Measurements from ENCODE around the gene PKD2. TPM values are rescaled to one million over a fixed set of nuclear protein-coding genes. Genes with fewer than 3 reads are reported as not detected.

Gene PKD2
- total RNA-seq, 1 experiment from 2014 or later: 12.9 TPM

DNA sequence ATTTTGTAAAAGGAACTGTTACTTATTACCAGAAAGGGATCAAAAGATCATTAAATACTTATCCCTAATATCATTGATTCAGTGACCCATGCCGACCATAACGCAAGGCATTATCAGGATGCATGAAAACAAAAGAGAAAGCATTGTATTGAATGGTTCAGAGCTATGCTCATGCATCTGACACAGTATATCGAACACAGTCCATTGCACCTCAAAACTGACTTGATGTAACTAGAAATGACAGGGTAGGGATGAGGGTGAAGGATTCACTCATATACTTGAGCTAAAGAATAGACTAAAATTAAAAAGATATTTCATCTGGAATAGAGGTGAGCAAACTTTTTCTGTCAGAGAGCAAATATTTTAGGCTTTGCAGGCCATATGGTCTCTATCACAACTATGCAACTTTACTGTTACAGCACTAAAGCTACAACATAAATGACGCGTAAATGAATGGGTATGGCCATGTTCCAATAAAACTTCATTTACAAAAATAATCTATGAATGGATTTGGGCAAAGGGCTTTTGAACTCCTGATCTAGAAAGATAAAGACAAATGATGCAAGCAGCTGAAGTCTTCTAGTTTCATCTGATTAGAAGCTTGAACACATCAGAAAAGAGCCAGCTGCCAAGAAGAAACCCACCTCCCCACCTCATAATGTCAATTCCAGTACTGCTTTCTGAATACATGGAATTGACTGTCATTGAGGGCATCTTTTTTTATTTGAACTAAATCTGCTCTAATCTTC lies 44.9 kb upstream of the PKD2 start:
- no TSS peak for BruUV-seq (replicated peaks)
- no peak overlapping the region for H3K27ac ChIP-seq (ENCODE audit: low read length)
- H3K27me3 ChIP-seq (ENCODE audit: low read length): no peaks in the 10 kb centered on the region
- ChIA-PET CTCF (interaction anchor here (0.6 kb wide), 1 partner anchor 48 kb away, joined by 3 read pairs; no protein-coding TSS in a partner anchor), POLR2A (ENCODE audit: unreplicated experiment) (no interaction called here)
- H2AFZ ChIP-seq (ENCODE audit: low read length): no peak overlapping the region
- H3K4me2 ChIP-seq (ENCODE audit: low read length): no peak overlapping the region
- intact Hi-C loops (cut with micrococcal nuclease): no loop called here
- no peak for ATAC-seq
- no peaks in the 10 kb centered on the region for H3K36me3 ChIP-seq (ENCODE audit: low read depth, low read length)
- no peak overlapping the region for H3K4me3 ChIP-seq (ENCODE audit: low read length)
- no peaks in the 10 kb centered on the region for H3K79me2 ChIP-seq (ENCODE audit: low read length)
- H3K9me2 ChIP-seq (replicated peaks; ENCODE audit: low read length): no peaks in the 10 kb centered on the region
- peaks cover 8% of the 10 kb centered on the region; the same call in 1 of the 2 replicates for H3K4me1 ChIP-seq (ENCODE audit: insufficient read depth, low read length)
- no peaks in the 10 kb centered on the region for H3K9me3 ChIP-seq (ENCODE audit: low read length)
- TF ChIP-seq EZH2phosphoT487 (IDR thresholded peaks at IDR 0.05; ENCODE audit: borderline replicate concordance, low read length): no peak
- TF ChIP-seq, protein P1, sequence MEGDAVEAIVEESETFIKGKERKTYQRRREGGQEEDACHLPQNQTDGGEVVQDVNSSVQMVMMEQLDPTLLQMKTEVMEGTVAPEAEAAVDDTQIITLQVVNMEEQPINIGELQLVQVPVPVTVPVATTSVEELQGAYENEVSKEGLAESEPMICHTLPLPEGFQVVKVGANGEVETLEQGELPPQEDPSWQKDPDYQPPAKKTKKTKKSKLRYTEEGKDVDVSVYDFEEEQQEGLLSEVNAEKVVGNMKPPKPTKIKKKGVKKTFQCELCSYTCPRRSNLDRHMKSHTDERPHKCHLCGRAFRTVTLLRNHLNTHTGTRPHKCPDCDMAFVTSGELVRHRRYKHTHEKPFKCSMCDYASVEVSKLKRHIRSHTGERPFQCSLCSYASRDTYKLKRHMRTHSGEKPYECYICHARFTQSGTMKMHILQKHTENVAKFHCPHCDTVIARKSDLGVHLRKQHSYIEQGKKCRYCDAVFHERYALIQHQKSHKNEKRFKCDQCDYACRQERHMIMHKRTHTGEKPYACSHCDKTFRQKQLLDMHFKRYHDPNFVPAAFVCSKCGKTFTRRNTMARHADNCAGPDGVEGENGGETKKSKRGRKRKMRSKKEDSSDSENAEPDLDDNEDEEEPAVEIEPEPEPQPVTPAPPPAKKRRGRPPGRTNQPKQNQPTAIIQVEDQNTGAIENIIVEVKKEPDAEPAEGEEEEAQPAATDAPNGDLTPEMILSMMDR (conservative IDR thresholded peaks at IDR 0.05; ENCODE audit: low read depth, low read length): no peak
- TF ChIP-seq EZH2 (IDR thresholded peaks at IDR 0.05; ENCODE audit: low read length, unreplicated experiment): no peak
- no peaks in the 10 kb centered on the region for H4K20me1 ChIP-seq (ENCODE audit: low read length)
- H3K9ac ChIP-seq (ENCODE audit: low read length): no peak overlapping the region
- H3F3A ChIP-seq (ENCODE audit: low read length, unreplicated experiment): no peaks in the 10 kb centered on the region
- no peak for DNase-seq

DNA sequence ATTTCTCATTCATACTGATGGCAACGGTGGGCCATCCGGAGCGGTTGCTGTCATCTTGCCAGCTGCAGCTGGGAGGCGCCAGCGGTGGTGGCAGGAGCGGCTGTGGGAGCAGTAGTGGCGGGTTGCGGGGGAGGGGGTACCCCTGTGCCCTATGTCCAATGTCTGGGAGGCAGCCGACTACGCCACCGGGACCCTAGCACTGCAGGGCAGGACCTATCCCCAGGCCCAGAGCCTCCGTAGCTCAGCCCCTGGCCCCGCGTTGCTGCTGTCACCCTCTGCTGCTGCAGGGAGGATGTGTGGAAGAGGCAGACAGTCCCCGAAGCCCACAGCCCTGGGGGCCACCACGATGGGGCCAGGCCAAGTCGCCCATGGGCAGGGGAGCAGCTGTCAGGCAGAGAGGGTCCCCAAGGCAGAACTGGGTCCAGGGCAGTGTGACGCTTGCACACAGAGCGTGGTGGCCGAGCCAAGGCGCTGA lies 41.9 kb upstream of the PKD2 start:
- no peaks in the 10 kb centered on the region for H4K20me1 ChIP-seq (ENCODE audit: low read length)
- intact Hi-C loops (cut with micrococcal nuclease): no loop called here
- CTCF ChIA-PET: interaction anchor here (0.6 kb wide), 1 partner anchor 112 kb away, joined by 3 read pairs; no protein-coding TSS in a partner anchor
- H3K9me3 ChIP-seq (ENCODE audit: low read length): no peaks in the 10 kb centered on the region
- no TSS peak for BruUV-seq (replicated peaks)
- H3K9ac ChIP-seq (ENCODE audit: low read length): no peak overlapping the region
- H3K4me3 ChIP-seq (ENCODE audit: low read length): no peak overlapping the region
- ATAC-seq (no peak), DNase-seq (no peak)
- TF ChIP-seq, protein P1 (conservative IDR thresholded peaks at IDR 0.05; ENCODE audit: low read depth, low read length): no peak
- TF ChIP-seq EZH2phosphoT487 (IDR thresholded peaks at IDR 0.05; ENCODE audit: borderline replicate concordance, low read length) (no peak), EZH2 (IDR thresholded peaks at IDR 0.05; ENCODE audit: low read length, unreplicated experiment) (no peak)
- no peak overlapping the region for H2AFZ ChIP-seq (ENCODE audit: low read length)
- H3K27me3 ChIP-seq (ENCODE audit: low read length): no peaks in the 10 kb centered on the region
- H3K4me2 ChIP-seq (ENCODE audit: low read length): no peak overlapping the region
- no peak overlapping the region for H3K27ac ChIP-seq (ENCODE audit: low read length)
- no peaks in the 10 kb centered on the region for H3K79me2 ChIP-seq (ENCODE audit: low read length)
- POLR2A ChIA-PET (ENCODE audit: unreplicated experiment): no interaction called here
- H3K4me1 ChIP-seq (ENCODE audit: insufficient read depth, low read length): peaks cover 8% of the 10 kb centered on the region; the same call in 1 of the 2 replicates
- no peaks in the 10 kb centered on the region for H3K36me3 ChIP-seq (ENCODE audit: low read depth, low read length)
- no peaks in the 10 kb centered on the region for H3K9me2 ChIP-seq (replicated peaks; ENCODE audit: low read length)
- H3F3A ChIP-seq (ENCODE audit: low read length, unreplicated experiment): no peaks in the 10 kb centered on the region

DNA sequence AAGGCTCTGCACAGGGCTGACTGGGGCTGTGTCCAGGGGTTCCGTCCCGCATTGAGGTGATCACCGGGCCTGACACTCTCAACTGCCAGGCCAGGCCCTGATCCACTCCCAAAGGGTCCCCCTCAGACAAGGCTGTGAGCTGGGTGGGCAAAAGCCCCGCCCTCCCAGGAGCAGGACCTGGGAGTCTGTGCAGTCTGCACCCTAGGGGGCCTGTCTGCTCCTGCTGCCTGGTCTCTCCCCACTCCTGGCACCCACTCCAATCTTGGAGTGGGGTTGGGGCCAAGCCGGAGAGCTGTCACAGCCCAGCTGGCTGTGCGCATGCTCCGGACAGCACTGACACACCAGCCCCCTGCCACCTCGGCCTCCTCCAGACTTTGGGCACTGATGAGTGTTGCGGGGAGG lies 41.3 kb upstream of the PKD2 start:
- H2AFZ ChIP-seq (ENCODE audit: low read length): no peak overlapping the region
- no peaks in the 10 kb centered on the region for H3K27me3 ChIP-seq (ENCODE audit: low read length)
- DNase-seq (no peak), ATAC-seq (no peak)
- H3K4me2 ChIP-seq (ENCODE audit: low read length): no peak overlapping the region
- no TSS peak for BruUV-seq (replicated peaks)
- H3K79me2 ChIP-seq (ENCODE audit: low read length): no peaks in the 10 kb centered on the region
- POLR2A ChIA-PET (ENCODE audit: unreplicated experiment): no interaction called here
- H3K9me3 ChIP-seq (ENCODE audit: low read length): no peaks in the 10 kb centered on the region
- H3K9me2 ChIP-seq (replicated peaks; ENCODE audit: low read length): no peaks in the 10 kb centered on the region
- intact Hi-C loops (cut with micrococcal nuclease): no loop called here
- CTCF ChIA-PET: interaction anchor here (0.6 kb wide), 1 partner anchor 113 kb away, joined by 3 read pairs; no protein-coding TSS in a partner anchor
- no peaks in the 10 kb centered on the region for H3K36me3 ChIP-seq (ENCODE audit: low read depth, low read length)
- H3K4me1 ChIP-seq (ENCODE audit: insufficient read depth, low read length): peaks cover 8% of the 10 kb centered on the region; the same call in 1 of the 2 replicates
- no peak overlapping the region for H3K4me3 ChIP-seq (ENCODE audit: low read length)
- TF ChIP-seq, protein P1 (conservative IDR thresholded peaks at IDR 0.05; ENCODE audit: low read depth, low read length): no peak
- no peak for TF ChIP-seq EZH2phosphoT487 (IDR thresholded peaks at IDR 0.05; ENCODE audit: borderline replicate concordance, low read length)
- no peak for TF ChIP-seq EZH2 (IDR thresholded peaks at IDR 0.05; ENCODE audit: low read length, unreplicated experiment)
- no peaks in the 10 kb centered on the region for H3F3A ChIP-seq (ENCODE audit: low read length, unreplicated experiment)
- no peaks in the 10 kb centered on the region for H4K20me1 ChIP-seq (ENCODE audit: low read length)
- no peak overlapping the region for H3K9ac ChIP-seq (ENCODE audit: low read length)
- no peak overlapping the region for H3K27ac ChIP-seq (ENCODE audit: low read length)
